ENCODE data around the gene SPDL1. TPM values are rescaled to one million over a fixed set of nuclear protein-coding genes. Genes with fewer than 3 reads are reported as not detected.
"Not testable (repeated sequence)": the region's sequence is repeated elsewhere in the genome, so short reads cannot be mapped to it uniquely, and the experiment has no call there.

Gene SPDL1
- total RNA-seq, 1 experiment from 2014 or later: 83.7 TPM

DNA sequence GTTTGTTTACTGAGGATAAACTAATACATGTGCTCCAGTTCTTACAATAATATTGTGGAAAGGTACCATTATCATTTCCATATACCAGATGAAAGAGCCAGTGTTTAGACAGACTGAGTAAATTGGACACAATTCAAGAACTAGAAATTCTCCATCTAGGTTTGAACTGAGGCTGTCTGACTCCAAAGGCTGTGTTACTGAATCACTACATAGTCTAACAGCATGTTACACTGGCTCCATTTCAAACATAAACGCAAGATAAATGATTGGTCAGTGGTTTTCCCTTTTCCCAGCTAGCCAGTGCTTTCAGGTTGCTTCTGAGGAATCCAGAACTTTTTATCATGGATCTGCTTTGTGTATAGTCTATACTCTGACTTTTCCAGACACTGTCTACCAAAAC, 8.1 kb downstream of the SPDL1 start:
- peaks cover 83% of the 10 kb centered on the region for H3K36me3 ChIP-seq
- H3K27ac ChIP-seq: no peak overlapping the region

GRCh38 chr5:169592937-169593650, 9.5 kb downstream of the SPDL1 start:
- H3K9me3 ChIP-seq (replicated peaks): no peaks in the 10 kb centered on the region
- no peak overlapping the region for H3K27ac ChIP-seq
- H3K4me3 ChIP-seq: no peak overlapping the region
- no peaks in the 10 kb centered on the region for H3K27me3 ChIP-seq
- DNase-seq: no peak
- no peaks in the 10 kb centered on the region for H3K4me1 ChIP-seq
- peaks cover 93% of the 10 kb centered on the region for H3K36me3 ChIP-seq

More for the DNA sequence above, 8.1 kb downstream of the SPDL1 start:
- no peaks in the 10 kb centered on the region for H3K27me3 ChIP-seq
- H3K9me3 ChIP-seq (replicated peaks): no peaks in the 10 kb centered on the region
- H3K4me3 ChIP-seq: no peak overlapping the region
- no peak for DNase-seq
- no peaks in the 10 kb centered on the region for H3K4me1 ChIP-seq

DNA sequence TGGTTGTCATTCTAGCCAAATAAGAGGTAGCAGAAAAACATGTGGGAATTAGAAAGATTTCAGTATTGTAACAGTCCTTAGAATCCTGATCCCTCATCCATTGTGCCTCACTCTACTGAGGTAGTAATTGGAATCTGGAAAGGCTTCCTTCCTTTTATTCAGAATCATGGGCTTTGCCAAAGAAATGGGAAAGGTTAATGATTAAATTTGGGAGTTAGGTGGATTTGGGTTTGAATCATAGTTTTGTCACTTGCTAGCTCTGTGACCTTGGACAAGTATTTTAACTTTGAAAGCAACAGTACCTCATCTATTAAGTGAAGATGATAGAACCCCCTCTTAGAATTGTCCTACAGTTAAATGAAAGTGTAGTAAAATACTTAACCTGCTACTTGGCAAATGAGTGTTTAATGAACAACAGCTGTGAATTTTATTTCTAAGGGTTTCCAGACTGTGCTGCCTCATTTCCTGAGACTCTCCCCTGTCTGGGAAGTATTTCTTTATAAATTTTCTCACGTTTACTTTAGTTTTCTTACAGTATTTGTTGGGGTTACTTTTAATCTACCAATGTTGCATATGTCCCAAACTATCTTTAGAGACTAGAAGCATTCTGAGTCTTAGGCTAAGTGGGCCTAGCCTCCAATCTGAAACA, 11.7 kb downstream of the SPDL1 start:
- DNase-seq: no peak
- Histone ChIP-seq H3K4me3 (no peak overlapping the region), H3K36me3 (peaks cover 96% of the 10 kb centered on the region), H3K27me3 (no peaks in the 10 kb centered on the region), H3K4me1 (no peaks in the 10 kb centered on the region), H3K27ac (no peak overlapping the region), H3K9me3 (replicated peaks) (no peaks in the 10 kb centered on the region)

- H3K4me3 ChIP-seq: no peak overlapping the region
- no peaks in the 10 kb centered on the region for H3K9me3 ChIP-seq (replicated peaks)
- no peaks in the 10 kb centered on the region for H3K4me1 ChIP-seq
- H3K36me3 ChIP-seq: peaks cover 97% of the 10 kb centered on the region
- H3K27ac ChIP-seq: no peak overlapping the region
- DNase-seq: no peak
- H3K27me3 ChIP-seq: no peaks in the 10 kb centered on the region
These were observed 15.9 kb downstream of the SPDL1 start for GRCh38 chr5:169599451-169599850.

DNA sequence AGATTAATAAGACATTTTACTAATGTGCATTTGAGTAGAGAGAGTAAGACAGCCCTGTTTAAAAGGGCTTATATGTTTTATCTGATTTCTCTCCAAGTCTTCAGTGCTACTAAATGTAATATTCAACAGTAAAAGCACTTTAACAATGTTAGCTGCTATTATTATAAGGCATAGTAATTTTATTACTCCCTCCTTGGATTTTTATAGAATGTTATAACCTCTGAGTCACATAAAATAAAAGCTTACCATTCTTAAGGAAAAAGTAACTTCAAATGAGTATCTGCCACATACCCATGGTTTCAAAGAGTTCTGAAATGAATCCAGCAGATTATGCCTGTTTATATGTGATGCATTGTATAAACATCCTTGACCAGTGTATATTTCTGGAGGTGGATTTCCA, 19.0 kb downstream of the SPDL1 start:
- Histone ChIP-seq H3K9me3 (replicated peaks) (no peaks in the 10 kb centered on the region), H3K4me1 (peaks cover 15% of the 10 kb centered on the region), H3K36me3 (peaks cover 79% of the 10 kb centered on the region), H3K27me3 (no peaks in the 10 kb centered on the region), H3K27ac (no peak overlapping the region), H3K4me3 (no peak overlapping the region)
- no peak for DNase-seq

GRCh38 chr5:169606279-169606678, 22.7 kb downstream of the SPDL1 start:
- H3K4me1 ChIP-seq: peaks cover 21% of the 10 kb centered on the region

DNA sequence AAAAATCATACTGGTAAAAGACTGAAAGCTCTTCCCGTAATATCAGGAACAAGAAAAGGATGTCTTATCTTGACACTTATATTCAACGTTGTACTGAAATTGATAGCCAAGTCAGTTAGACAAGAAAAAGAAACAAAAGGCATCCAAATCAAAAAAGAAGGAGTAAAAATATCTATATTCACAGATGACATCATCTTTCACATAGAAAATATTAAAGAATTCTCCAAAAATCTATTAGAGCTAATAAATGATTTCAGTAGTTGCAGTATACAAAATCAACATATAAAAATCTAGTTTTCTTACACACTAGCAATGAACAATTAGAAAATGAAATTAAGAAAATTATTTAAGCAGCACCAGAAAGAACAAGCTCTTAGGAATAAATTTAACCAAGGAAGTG, 24.3 kb downstream of the SPDL1 start:
- H3K27ac ChIP-seq: peak overlapping the region; percentile 46; the same call in 1 of the 2 replicates
- H3K36me3 ChIP-seq: peaks cover 27% of the 10 kb centered on the region
- no peak for DNase-seq
- 0 out of 2 replicates have a peak, but pooled peaks cover 3% of the 10 kb centered on the region for H3K9me3 ChIP-seq (replicated peaks)
- peaks cover 21% of the 10 kb centered on the region for H3K4me1 ChIP-seq
- H3K27me3 ChIP-seq: no peaks in the 10 kb centered on the region
- no peak overlapping the region for H3K4me3 ChIP-seq

More at GRCh38 chr5:169606279-169606678, 22.7 kb downstream of the SPDL1 start:
- 0 out of 2 replicates have a peak, but pooled peaks cover 3% of the 10 kb centered on the region for H3K9me3 ChIP-seq (replicated peaks)
- peak overlapping the region; percentile 46; the same call in 1 of the 2 replicates for H3K27ac ChIP-seq
- peaks cover 43% of the 10 kb centered on the region for H3K36me3 ChIP-seq
- no peak overlapping the region for H3K4me3 ChIP-seq
- no peak for DNase-seq
- H3K27me3 ChIP-seq: no peaks in the 10 kb centered on the region

DNA sequence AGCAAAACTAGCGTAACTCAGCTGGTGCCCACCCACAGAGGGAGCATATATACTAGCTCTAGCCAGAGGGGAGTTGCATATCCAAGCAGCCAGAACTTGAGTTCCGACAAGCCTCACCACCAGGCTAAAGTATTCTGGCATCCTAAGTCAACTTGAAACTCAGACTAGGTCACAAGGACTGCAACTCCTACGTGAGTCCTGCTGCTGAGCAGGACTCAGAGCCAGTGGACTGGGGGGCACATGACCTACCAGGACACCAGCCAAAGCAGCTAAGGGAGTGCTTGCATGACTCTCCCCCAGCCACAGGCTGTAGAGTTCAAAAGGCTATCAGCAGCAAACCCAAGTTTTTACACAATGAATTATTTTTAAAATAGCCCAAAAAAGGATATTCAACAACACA, 26.1 kb downstream of the SPDL1 start:
- Histone ChIP-seq H3K4me1 (peaks cover 21% of the 10 kb centered on the region), H3K4me3 (no peak overlapping the region), H3K27me3 (no peaks in the 10 kb centered on the region), H3K9me3 (replicated peaks) (0 out of 2 replicates have a peak, but pooled peaks cover 3% of the 10 kb centered on the region), H3K36me3 (peaks cover 9% of the 10 kb centered on the region), H3K27ac (no peak overlapping the region)
- DNase-seq: no peak

- Histone ChIP-seq H3K36me3 (peaks cover 5% of the 10 kb centered on the region), H3K4me1 (peaks cover 21% of the 10 kb centered on the region), H3K4me3 (no peak overlapping the region), H3K9me3 (replicated peaks) (0 out of 2 replicates have a peak, but pooled peaks cover 3% of the 10 kb centered on the region), H3K27ac (no peak overlapping the region), H3K27me3 (no peaks in the 10 kb centered on the region)
- DNase-seq: no peak
These were observed 27.0 kb downstream of the SPDL1 start for GRCh38 chr5:169610606-169611005.

- Histone ChIP-seq H3K9me3 (replicated peaks) (peaks cover 3% of the 10 kb centered on the region; the same call in 1 of the 2 replicates), H3K4me3 (no peak overlapping the region), H3K36me3 (no peaks in the 10 kb centered on the region), H3K27ac (no peak overlapping the region), H3K27me3 (no peaks in the 10 kb centered on the region), H3K4me1 (no peaks in the 10 kb centered on the region)
- DNase-seq: no peak
These were observed 32.0 kb downstream of the SPDL1 start for GRCh38 chr5:169615561-169615960.

- not testable (repeated sequence) for H3K9me3 ChIP-seq (replicated peaks); H3K4me1 ChIP-seq; H3K27me3 ChIP-seq
These were observed 40.7 kb downstream of the SPDL1 start for GRCh38 chr5:169624307-169624706.

GRCh38 chr5:169626779-169627178, 43.2 kb downstream of the SPDL1 start:
- DNase-seq: no peak
- no peak overlapping the region for H3K27ac ChIP-seq
- H3K4me3 ChIP-seq: no peak overlapping the region
- no peaks in the 10 kb centered on the region for H3K27me3 ChIP-seq
- H3K4me1 ChIP-seq: peaks cover 18% of the 10 kb centered on the region
- H3K9me3 ChIP-seq (replicated peaks): no peaks in the 10 kb centered on the region
- no peaks in the 10 kb centered on the region for H3K36me3 ChIP-seq

More at GRCh38 chr5:169624307-169624706, 40.7 kb downstream of the SPDL1 start:
- H3K36me3 ChIP-seq, H3K4me3 ChIP-seq, H3K27ac ChIP-seq, DNase-seq: not testable (repeated sequence)

- no peak overlapping the region for H3K27ac ChIP-seq
- H3K4me3 ChIP-seq: no peak overlapping the region
- H3K27me3 ChIP-seq: no peaks in the 10 kb centered on the region
- no peaks in the 10 kb centered on the region for H3K36me3 ChIP-seq
- DNase-seq: no peak
- no peaks in the 10 kb centered on the region for H3K9me3 ChIP-seq (replicated peaks)
- H3K4me1 ChIP-seq: peaks cover 22% of the 10 kb centered on the region
These were observed 44.0 kb downstream of the SPDL1 start for GRCh38 chr5:169627551-169627950.

GRCh38 chr5:169628892-169629291, 45.3 kb downstream of the SPDL1 start:
- Histone ChIP-seq H3K4me3 (no peak overlapping the region), H3K36me3 (no peaks in the 10 kb centered on the region), H3K4me1 (peaks cover 22% of the 10 kb centered on the region), H3K27ac (no peak overlapping the region), H3K9me3 (replicated peaks) (no peaks in the 10 kb centered on the region), H3K27me3 (no peaks in the 10 kb centered on the region)
- DNase-seq: no peak

DNA sequence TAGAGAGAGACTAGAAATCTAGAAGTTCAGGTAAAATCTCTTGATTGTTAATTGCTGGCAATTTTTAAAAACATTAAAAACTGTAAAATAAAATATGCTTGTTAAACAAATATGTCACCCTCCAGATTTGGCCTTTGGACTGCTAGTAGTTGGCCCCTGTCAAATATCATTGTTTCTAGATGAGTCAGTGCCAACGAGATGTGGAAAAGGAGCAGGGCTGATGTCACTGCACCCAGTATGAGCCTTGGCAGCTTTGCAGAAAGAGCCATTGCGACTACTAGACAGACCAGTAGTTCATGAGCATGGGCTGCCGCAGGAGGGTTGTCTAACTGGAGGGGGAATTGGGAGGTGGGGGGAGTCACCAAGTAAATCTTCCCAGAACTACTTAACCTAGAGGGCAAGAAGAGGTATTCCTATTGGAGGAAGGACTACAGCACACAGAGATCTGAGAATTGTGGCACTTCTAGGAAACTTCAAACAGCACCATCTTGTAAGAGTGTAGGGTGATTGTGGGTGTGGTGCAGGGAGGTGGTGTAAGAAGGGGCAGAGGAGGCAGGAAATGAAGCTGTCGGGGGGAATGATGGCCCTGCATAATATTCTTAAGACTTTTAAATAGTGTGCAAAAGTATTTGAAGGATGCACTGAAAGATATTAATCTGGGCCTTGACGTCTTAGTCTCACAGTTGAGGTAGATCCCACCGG, 46.4 kb downstream of the SPDL1 start:
- Histone ChIP-seq H3K9me3 (replicated peaks) (0 out of 2 replicates have a peak, but pooled peaks cover 3% of the 10 kb centered on the region), H3K27me3 (no peaks in the 10 kb centered on the region), H3K4me1 (peaks cover 22% of the 10 kb centered on the region), H3K4me3 (no peak overlapping the region), H3K27ac (peak overlapping the region; percentile 71), H3K36me3 (no peaks in the 10 kb centered on the region)
- DNase-seq: no peak
